ENCODE results near the gene CAPN15. TPM values are rescaled to one million over a fixed set of nuclear protein-coding genes. Genes with fewer than 3 reads are reported as not detected.
A peak's percentile ranks its signal among the peaks of the same experiment; 100 is the strongest.

CAPN15 gene
- total RNA-seq, 1 experiment from 2014 or later = 55.9 TPM

DNA sequence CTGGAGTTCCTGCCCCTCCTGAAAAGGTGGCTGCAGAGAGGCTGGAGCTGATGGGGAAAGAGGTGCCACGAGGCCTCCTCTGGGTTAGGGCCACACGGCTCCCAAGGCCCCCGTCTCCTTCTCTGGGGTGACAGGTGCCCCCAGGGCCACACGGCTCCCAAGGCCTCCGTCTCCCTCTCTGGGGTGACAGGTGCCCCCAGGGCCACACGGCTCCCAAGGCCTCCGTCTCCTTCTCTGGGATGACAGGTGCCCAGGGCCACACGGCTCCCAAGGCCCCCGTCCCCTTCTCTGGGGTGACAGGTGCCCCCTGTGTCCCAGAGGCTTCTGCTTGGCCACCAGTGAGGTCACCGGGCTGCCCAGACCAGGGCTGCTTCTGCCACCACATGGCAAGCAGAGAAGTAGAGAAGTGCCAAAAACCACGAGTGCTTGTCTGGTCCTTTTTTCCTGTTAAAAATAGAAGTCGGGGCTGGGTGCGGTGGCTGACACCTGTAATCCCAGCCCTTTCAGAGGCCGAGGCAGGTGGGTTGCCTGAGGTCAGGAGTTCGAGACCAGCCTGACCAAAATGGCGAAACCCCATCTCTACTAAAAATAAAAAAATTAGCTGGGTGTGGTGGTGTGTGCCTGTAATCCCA, 4.1 kb downstream of the CAPN15 start:
- DNase-seq = no peak
- Histone ChIP-seq H3K27me3 (no peaks in the 10 kb centered on the region), H3K4me3 (no peak overlapping the region), H3K36me3 (peaks cover 50% of the 10 kb centered on the region), H3K9me3 (no peaks in the 10 kb centered on the region)

GRCh38 chr16:533391-534123, 6.0 kb downstream of the CAPN15 start:
- no peak for DNase-seq
- Histone ChIP-seq H3K36me3 (peaks cover 60% of the 10 kb centered on the region), H3K4me3 (no peak overlapping the region), H3K27me3 (no peaks in the 10 kb centered on the region), H3K9me3 (no peaks in the 10 kb centered on the region)

DNA sequence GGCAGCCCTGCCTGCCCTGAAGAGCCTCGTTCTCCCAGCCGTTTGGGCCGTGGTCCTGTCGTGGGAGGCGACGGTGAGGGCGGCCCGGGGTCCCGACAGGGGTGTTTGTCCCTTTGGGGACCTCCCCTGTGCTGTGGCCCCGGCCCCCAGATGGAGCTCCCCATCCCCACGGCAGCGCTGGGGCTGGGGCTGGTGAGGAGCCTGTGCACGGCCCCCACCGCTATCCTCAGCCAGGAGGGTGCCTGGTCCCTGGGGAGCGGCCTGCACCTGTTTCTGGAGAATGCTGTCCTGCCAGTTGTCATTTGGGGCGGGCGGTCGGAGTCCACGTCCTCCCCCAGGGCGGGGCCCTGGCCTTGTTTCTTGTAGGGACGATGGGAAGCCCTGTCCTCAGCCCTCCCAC, 6.6 kb downstream of the CAPN15 start:
- DNase-seq = no peak
- H3K36me3 ChIP-seq = peaks cover 58% of the 10 kb centered on the region

GRCh38 chr16:534856-535445, 7.4 kb downstream of the CAPN15 start:
- Histone ChIP-seq H3K4me3 (no peak overlapping the region), H3K27me3 (no peaks in the 10 kb centered on the region), H3K9me3 (no peaks in the 10 kb centered on the region), H3K36me3 (peaks cover 58% of the 10 kb centered on the region)
- DNase-seq = no peak

More for the DNA sequence above, 6.6 kb downstream of the CAPN15 start:
- Histone ChIP-seq H3K4me3 (no peak overlapping the region), H3K9me3 (no peaks in the 10 kb centered on the region), H3K27me3 (no peaks in the 10 kb centered on the region)

- Histone ChIP-seq H3K36me3 (peaks cover 56% of the 10 kb centered on the region), H3K27me3 (no peaks in the 10 kb centered on the region), H3K9me3 (no peaks in the 10 kb centered on the region), H3K4me3 (no peak overlapping the region)
- DNase-seq = peak; percentile 90
These were observed 8.2 kb downstream of the CAPN15 start for GRCh38 chr16:535446-536405.

DNA sequence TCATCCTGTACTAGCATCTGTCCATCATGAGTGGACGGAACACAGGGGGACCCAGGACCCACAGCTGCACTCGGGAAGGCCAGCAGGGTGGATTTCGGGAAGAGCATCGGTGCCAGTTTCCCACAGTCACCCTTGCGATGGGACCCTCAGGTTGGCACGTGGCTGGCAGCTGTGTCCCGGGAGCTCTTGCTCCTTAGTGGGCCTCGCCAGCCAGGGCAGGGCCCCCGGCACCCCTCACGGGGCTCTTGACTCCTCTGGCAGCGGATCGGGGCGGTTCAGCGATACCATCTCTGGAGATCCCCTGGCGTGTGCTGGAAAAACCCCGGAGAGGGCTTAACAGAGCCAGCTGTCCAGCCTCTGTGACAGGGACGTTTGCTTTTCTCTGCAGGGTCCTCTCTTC, 9.2 kb downstream of the CAPN15 start:
- Histone ChIP-seq H3K9me3 (no peaks in the 10 kb centered on the region), H3K4me3 (no peak overlapping the region), H3K36me3 (peaks cover 59% of the 10 kb centered on the region), H3K27me3 (no peaks in the 10 kb centered on the region)
- DNase-seq = no peak

- no peaks in the 10 kb centered on the region for H3K9me3 ChIP-seq
- H3K27me3 ChIP-seq = no peaks in the 10 kb centered on the region
- H3K36me3 ChIP-seq = peaks cover 66% of the 10 kb centered on the region
- no peak overlapping the region for H3K4me3 ChIP-seq
- DNase-seq = no peak
These were observed 10.2 kb downstream of the CAPN15 start for GRCh38 chr16:537415-538335.

DNA sequence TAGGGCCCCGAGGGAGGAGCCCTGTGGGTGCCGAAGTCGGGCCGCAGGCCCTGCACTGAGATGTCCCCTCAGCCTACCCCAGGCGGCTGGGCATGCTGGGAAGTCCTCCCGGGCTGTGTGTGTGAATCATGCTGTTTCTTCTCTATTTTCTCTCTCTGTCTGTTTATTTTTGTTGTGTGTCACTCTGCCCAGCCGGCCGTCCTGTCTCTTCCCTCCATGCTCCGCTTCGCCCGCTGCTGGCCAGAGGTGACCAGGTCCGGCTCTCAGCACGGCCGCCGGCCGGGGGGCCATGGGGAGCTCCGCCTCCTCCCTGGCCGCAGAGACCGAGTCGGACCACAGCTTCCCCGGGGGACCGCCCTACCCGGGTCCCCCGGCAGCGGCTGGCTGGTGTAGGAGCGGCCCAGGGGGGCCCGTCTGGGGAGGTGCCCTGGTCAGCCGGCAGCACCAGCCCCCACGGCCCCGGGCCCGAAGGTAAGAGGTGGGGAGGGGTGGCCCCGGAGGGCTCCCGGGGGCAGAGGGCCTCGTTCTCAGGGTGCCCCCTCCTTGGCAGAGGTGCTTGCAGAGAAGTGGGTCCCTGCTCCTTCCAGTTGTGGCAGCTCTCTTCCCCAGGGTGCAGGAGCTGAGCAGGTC, 12.5 kb downstream of the CAPN15 start:
- no peaks in the 10 kb centered on the region for H3K9me3 ChIP-seq
- no peak overlapping the region for H3K4me3 ChIP-seq
- DNase-seq = peak; percentile 57

GRCh38 chr16:540645-541340, 13.3 kb downstream of the CAPN15 start:
- H3K4me3 ChIP-seq = no peak overlapping the region
- no peaks in the 10 kb centered on the region for H3K9me3 ChIP-seq
- no peaks in the 10 kb centered on the region for H3K27me3 ChIP-seq
- H3K36me3 ChIP-seq = peaks cover 53% of the 10 kb centered on the region
- DNase-seq = no peak

More for the DNA sequence above, 12.5 kb downstream of the CAPN15 start:
- Histone ChIP-seq H3K36me3 (peaks cover 61% of the 10 kb centered on the region), H3K27me3 (no peaks in the 10 kb centered on the region)

DNA sequence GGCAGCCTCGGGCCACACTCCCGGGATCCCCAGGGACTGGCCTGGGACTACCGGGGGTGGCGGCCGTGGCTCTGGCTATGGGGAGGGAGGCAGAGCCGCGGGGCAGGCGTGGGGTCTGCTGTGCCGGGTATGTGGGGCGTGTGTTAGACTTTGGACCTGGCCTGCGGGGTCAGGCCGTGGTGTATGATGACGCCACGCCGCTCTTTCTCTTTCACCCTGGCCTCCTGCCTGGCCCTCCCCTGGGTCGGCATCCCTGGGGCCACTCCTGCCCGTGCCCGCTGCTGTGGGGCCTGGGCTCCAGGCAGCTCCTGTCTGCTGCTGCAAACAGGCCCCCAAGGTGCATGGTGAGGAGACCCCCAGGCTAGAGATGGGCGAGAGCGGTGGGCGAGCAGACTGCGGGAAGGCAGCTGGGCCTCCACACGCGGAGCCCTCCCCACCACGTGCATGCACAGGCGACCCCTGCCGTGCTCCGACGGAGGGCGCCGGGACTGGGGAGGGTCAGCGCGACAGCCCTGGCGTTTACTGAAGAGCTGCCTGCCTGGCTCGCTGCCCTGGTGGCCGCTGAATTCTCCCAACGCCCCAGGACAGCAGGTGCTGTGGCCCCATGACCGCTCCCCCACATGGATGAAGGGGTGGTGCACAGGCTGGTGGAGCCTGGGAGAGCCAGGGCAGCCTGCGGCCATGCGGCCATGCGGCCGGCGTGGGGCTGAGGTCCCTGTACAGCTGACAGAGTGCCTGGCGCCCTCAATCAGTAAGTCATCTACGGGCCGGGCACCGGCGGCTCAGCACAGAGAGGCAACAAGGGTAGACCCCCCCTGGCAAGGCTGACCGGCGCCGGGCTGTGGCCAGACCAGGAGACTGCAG, 16.0 kb downstream of the CAPN15 start:
- DNase-seq = no peak
- no peaks in the 10 kb centered on the region for H3K27me3 ChIP-seq
- H3K9me3 ChIP-seq = no peaks in the 10 kb centered on the region
- no peak overlapping the region for H3K4me3 ChIP-seq
- peaks cover 47% of the 10 kb centered on the region for H3K36me3 ChIP-seq

GRCh38 chr16:544517-544916, 17.0 kb downstream of the CAPN15 start:
- no peaks in the 10 kb centered on the region for H3K27me3 ChIP-seq
- peaks cover 45% of the 10 kb centered on the region for H3K36me3 ChIP-seq
- no peak for DNase-seq
- H3K4me3 ChIP-seq = no peak overlapping the region
- no peaks in the 10 kb centered on the region for H3K9me3 ChIP-seq

GRCh38 chr16:546909-547770, 19.6 kb downstream of the CAPN15 start:
- peaks cover 38% of the 10 kb centered on the region for H3K36me3 ChIP-seq
- H3K4me3 ChIP-seq = no peak overlapping the region
- no peaks in the 10 kb centered on the region for H3K27me3 ChIP-seq
- no peaks in the 10 kb centered on the region for H3K9me3 ChIP-seq
- DNase-seq = no peak

- Histone ChIP-seq H3K27me3 (no peaks in the 10 kb centered on the region), H3K9me3 (no peaks in the 10 kb centered on the region), H3K36me3 (peaks cover 39% of the 10 kb centered on the region), H3K4me3 (no peak overlapping the region)
- DNase-seq = no peak
These were observed 21.1 kb downstream of the CAPN15 start for GRCh38 chr16:548586-548985.
